Activated CD4-positive, alpha-beta T cell treated with anti-CD3 and anti-CD28 coated beads, Interleukin-2, amount 10 ng/mL, durations not matched to agents 24 days and 14 days (primary cell): ENCODE results near the gene TMEM131L. TPM values are rescaled to one million over a fixed set of nuclear protein-coding genes. Genes with fewer than 3 reads are reported as not detected.

Experiments
- DNase-seq: peaks from one replicate; pipeline ENCODE4 v3.0.0; 2022
- H3K27ac Mint-ChIP-seq: one replicate; pipeline ENCODE4 v1.8.0; 2022; ENCODE audit warnings: mild to moderate bottlenecking, mixed read lengths
- H3K27me3 Mint-ChIP-seq: one replicate; pipeline ENCODE4 v1.8.0; 2022; ENCODE audit warnings: mixed read lengths
- H3K36me3 Mint-ChIP-seq: one replicate; pipeline ENCODE4 v1.8.0; 2022; ENCODE audit warnings: low read depth, mild to moderate bottlenecking, mixed read lengths
- H3K4me1 Mint-ChIP-seq: one replicate; pipeline ENCODE4 v1.8.0; 2021; ENCODE audit warnings: mixed read lengths
- H3K4me3 Mint-ChIP-seq: one replicate; pipeline ENCODE4 v1.8.0; 2022; ENCODE audit warnings: mild to moderate bottlenecking, moderate library complexity, mixed read lengths
- H3K9me3 Mint-ChIP-seq: one replicate; pipeline ENCODE4 v1.8.0; 2021; ENCODE audit warnings: mixed read lengths
- intact Hi-C: fragments of 100-400 bp; cut with micrococcal nuclease; formaldehyde crosslinking; loops from one replicate; pipeline ENCODE4 v1.15.1; 2023
- total RNA-seq: library from RNA; stranded (reverse); gene quantifications from 2 replicates; pipeline ENCODE4 v1.2.3, GENCODE V29; 2022

Gene TMEM131L
- total RNA-seq, 1 donor from 2014 or later = 40.6 TPM

GRCh38 chr4:153511104-153511503 lies 44.9 kb downstream of the TMEM131L start:
- Mint-ChIP-seq H3K27ac (no peak overlapping the region), H3K27me3 (no peaks in the 10 kb centered on the region), H3K9me3 (peaks cover 3% of the 10 kb centered on the region), H3K4me1 (peaks cover 28% of the 10 kb centered on the region), H3K4me3 (no peak overlapping the region), H3K36me3 (peaks cover 43% of the 10 kb centered on the region)
- intact Hi-C loops = no loop called here
- no peak for DNase-seq

- no peak overlapping the region for H3K4me3 Mint-ChIP-seq
- peaks cover 26% of the 10 kb centered on the region for H3K4me1 Mint-ChIP-seq
- H3K9me3 Mint-ChIP-seq = peaks cover 3% of the 10 kb centered on the region
- peaks cover 43% of the 10 kb centered on the region for H3K36me3 Mint-ChIP-seq
- H3K27me3 Mint-ChIP-seq = no peaks in the 10 kb centered on the region
- no peak for DNase-seq
- intact Hi-C loops = no loop called here
- H3K27ac Mint-ChIP-seq = no peak overlapping the region
These were observed 46.1 kb downstream of the TMEM131L start for GRCh38 chr4:153512162-153512852.

- Mint-ChIP-seq H3K27me3 (no peaks in the 10 kb centered on the region), H3K9me3 (peaks cover 3% of the 10 kb centered on the region), H3K27ac (peak overlapping the region; percentile 56), H3K4me3 (no peak overlapping the region), H3K4me1 (peaks cover 28% of the 10 kb centered on the region), H3K36me3 (peaks cover 42% of the 10 kb centered on the region)
- intact Hi-C loops = no loop called here
- no peak for DNase-seq
These were observed 46.9 kb downstream of the TMEM131L start for GRCh38 chr4:153512952-153513500.

GRCh38 chr4:153513596-153513995 lies 47.4 kb downstream of the TMEM131L start:
- H3K9me3 Mint-ChIP-seq = peaks cover 3% of the 10 kb centered on the region
- intact Hi-C loops = no loop called here
- peak overlapping the region; percentile 69 for H3K27ac Mint-ChIP-seq
- peaks cover 32% of the 10 kb centered on the region for H3K4me1 Mint-ChIP-seq
- no peak overlapping the region for H3K4me3 Mint-ChIP-seq
- H3K36me3 Mint-ChIP-seq = peaks cover 45% of the 10 kb centered on the region
- H3K27me3 Mint-ChIP-seq = no peaks in the 10 kb centered on the region
- DNase-seq = no peak

GRCh38 chr4:153514001-153514526 lies 47.9 kb downstream of the TMEM131L start:
- Mint-ChIP-seq H3K27ac (no peak overlapping the region), H3K27me3 (no peaks in the 10 kb centered on the region), H3K4me1 (peaks cover 37% of the 10 kb centered on the region), H3K36me3 (peaks cover 46% of the 10 kb centered on the region), H3K9me3 (peaks cover 3% of the 10 kb centered on the region), H3K4me3 (no peak overlapping the region)
- DNase-seq = no peak
- intact Hi-C loops = no loop called here

GRCh38 chr4:153514688-153515426 lies 48.7 kb downstream of the TMEM131L start:
- Mint-ChIP-seq H3K36me3 (peaks cover 42% of the 10 kb centered on the region), H3K4me1 (peaks cover 45% of the 10 kb centered on the region), H3K4me3 (no peak overlapping the region), H3K27ac (no peak overlapping the region), H3K27me3 (no peaks in the 10 kb centered on the region), H3K9me3 (peaks cover 3% of the 10 kb centered on the region)
- DNase-seq = no peak
- intact Hi-C loops = no loop called here

GRCh38 chr4:153517159-153517558 lies 51.0 kb downstream of the TMEM131L start:
- H3K36me3 Mint-ChIP-seq = peaks cover 29% of the 10 kb centered on the region
- intact Hi-C loops = no loop called here
- H3K4me1 Mint-ChIP-seq = peaks cover 61% of the 10 kb centered on the region
- peak overlapping the region; percentile 27 for H3K27ac Mint-ChIP-seq
- no peak for DNase-seq
- H3K4me3 Mint-ChIP-seq = no peak overlapping the region
- H3K9me3 Mint-ChIP-seq = no peaks in the 10 kb centered on the region
- H3K27me3 Mint-ChIP-seq = no peaks in the 10 kb centered on the region

GRCh38 chr4:153518001-153518400 lies 51.8 kb downstream of the TMEM131L start:
- H3K36me3 Mint-ChIP-seq = peaks cover 23% of the 10 kb centered on the region
- H3K9me3 Mint-ChIP-seq = no peaks in the 10 kb centered on the region
- H3K4me1 Mint-ChIP-seq = peaks cover 61% of the 10 kb centered on the region
- H3K27ac Mint-ChIP-seq = peak overlapping the region; percentile 79
- intact Hi-C loops = no loop called here
- no peak for DNase-seq
- no peaks in the 10 kb centered on the region for H3K27me3 Mint-ChIP-seq
- H3K4me3 Mint-ChIP-seq = peak overlapping the region; percentile 72

GRCh38 chr4:153518637-153519389 lies 52.7 kb downstream of the TMEM131L start:
- Mint-ChIP-seq H3K4me3 (peak overlapping the region; percentile 72), H3K27me3 (no peaks in the 10 kb centered on the region), H3K9me3 (no peaks in the 10 kb centered on the region), H3K27ac (peak overlapping the region; percentile 79), H3K4me1 (peaks cover 66% of the 10 kb centered on the region), H3K36me3 (peaks cover 23% of the 10 kb centered on the region)
- intact Hi-C loops = no loop called here
- peak; percentile 74 for DNase-seq

GRCh38 chr4:153519687-153520086 lies 53.5 kb downstream of the TMEM131L start:
- intact Hi-C loops = loop anchor here (10.0 kb wide), 1 partner anchor 985 kb away; the partner anchor contains the start of gene FBXW7
- H3K27ac Mint-ChIP-seq = peak overlapping the region; percentile 79
- H3K27me3 Mint-ChIP-seq = no peaks in the 10 kb centered on the region
- H3K9me3 Mint-ChIP-seq = no peaks in the 10 kb centered on the region
- DNase-seq = no peak
- H3K4me3 Mint-ChIP-seq = peak overlapping the region; percentile 72
- peaks cover 23% of the 10 kb centered on the region for H3K36me3 Mint-ChIP-seq
- H3K4me1 Mint-ChIP-seq = peaks cover 70% of the 10 kb centered on the region

- peak overlapping the region; percentile 75 for H3K4me3 Mint-ChIP-seq
- intact Hi-C loops = loop anchor here (10.0 kb wide), 1 partner anchor 985 kb away; the partner anchor contains the start of gene FBXW7
These were observed 54.1 kb downstream of the TMEM131L start for GRCh38 chr4:153520227-153520626.

GRCh38 chr4:153520801-153521329 lies 54.7 kb downstream of the TMEM131L start:
- intact Hi-C loops = loop anchor here (1.0 to 10.0 kb wide), 2 partner anchors 12 to 986 kb away; partner anchors contain the start of gene FBXW7
- H3K27me3 Mint-ChIP-seq = no peaks in the 10 kb centered on the region
- peak overlapping the region; percentile 75 for H3K4me3 Mint-ChIP-seq
- peak; percentile 61 for DNase-seq
- H3K27ac Mint-ChIP-seq = peak overlapping the region; percentile 95
- H3K9me3 Mint-ChIP-seq = no peaks in the 10 kb centered on the region
- H3K36me3 Mint-ChIP-seq = peaks cover 22% of the 10 kb centered on the region
- peaks cover 74% of the 10 kb centered on the region for H3K4me1 Mint-ChIP-seq

More at GRCh38 chr4:153520227-153520626, 54.1 kb downstream of the TMEM131L start:
- DNase-seq = no peak
- Mint-ChIP-seq H3K9me3 (no peaks in the 10 kb centered on the region), H3K4me1 (peaks cover 73% of the 10 kb centered on the region), H3K27me3 (no peaks in the 10 kb centered on the region), H3K36me3 (peaks cover 20% of the 10 kb centered on the region), H3K27ac (peak overlapping the region; percentile 95)

- peak overlapping the region; percentile 95 for H3K27ac Mint-ChIP-seq
- peaks cover 25% of the 10 kb centered on the region for H3K36me3 Mint-ChIP-seq
- no peaks in the 10 kb centered on the region for H3K27me3 Mint-ChIP-seq
- peak; percentile 74 for DNase-seq
- peaks cover 78% of the 10 kb centered on the region for H3K4me1 Mint-ChIP-seq
- peak overlapping the region; percentile 75 for H3K4me3 Mint-ChIP-seq
- H3K9me3 Mint-ChIP-seq = no peaks in the 10 kb centered on the region
- intact Hi-C loops = loop anchor here (1.0 to 10.0 kb wide), 2 partner anchors 12 to 987 kb away; partner anchors contain the start of gene FBXW7
These were observed 55.3 kb downstream of the TMEM131L start for GRCh38 chr4:153521478-153521877.
